CD4-positive, alpha-beta T cell treated with Interleukin-15 for 1 hour (primary cell): ENCODE results near the gene DRC1.
"Not testable (repeated sequence)": the region's sequence is repeated elsewhere in the genome, so short reads cannot be mapped to it uniquely, and the experiment has no call there.

ENCODE experiments used
- DNase-seq: peaks from one replicate; pipeline ENCODE4 v3.0.0-alpha.2; 2020

DRC1 gene

GRCh38 chr2:26401739-26402541, at the start of gene DRC1:
Gene DRC1, plus strand, starts transcription at chr2:26401920. Its CDS starts 70 bp downstream, at chr2:26401990.
- DNase-seq, result peak; percentile 25

- DNase-seq, result no peak
These were observed 48.8 kb upstream of the DRC1 start for GRCh38 chr2:26352892-26353291.

GRCh38 chr2:26354469-26354868, 47.3 kb upstream of the DRC1 start:
- not testable (repeated sequence) for DNase-seq

GRCh38 chr2:26355038-26355995, 46.4 kb upstream of the DRC1 start:
- DNase-seq, result no peak

- no peak for DNase-seq
These were observed 45.6 kb upstream of the DRC1 start for GRCh38 chr2:26356111-26356510.

GRCh38 chr2:26356771-26357170, 44.9 kb upstream of the DRC1 start:
- no peak for DNase-seq

GRCh38 chr2:26359886-26360473, 41.7 kb upstream of the DRC1 start:
- no peak for DNase-seq

GRCh38 chr2:26363323-26363722, 38.4 kb upstream of the DRC1 start:
- no peak for DNase-seq

- no peak for DNase-seq
These were observed 37.8 kb upstream of the DRC1 start for GRCh38 chr2:26363958-26364357.

GRCh38 chr2:26364669-26365068, 37.1 kb upstream of the DRC1 start:
- DNase-seq, result no peak

- DNase-seq, result no peak
These were observed 34.8 kb upstream of the DRC1 start for GRCh38 chr2:26366957-26367356.

GRCh38 chr2:26369664-26370063, 32.1 kb upstream of the DRC1 start:
- DNase-seq, result not testable (repeated sequence)

GRCh38 chr2:26370909-26371308, 30.8 kb upstream of the DRC1 start:
- not testable (repeated sequence) for DNase-seq

- no peak for DNase-seq
These were observed 24.9 kb upstream of the DRC1 start for GRCh38 chr2:26376799-26377198.

- DNase-seq, result no peak
These were observed 21.4 kb upstream of the DRC1 start for GRCh38 chr2:26380281-26380680.

- no peak for DNase-seq
These were observed 19.2 kb upstream of the DRC1 start for GRCh38 chr2:26382564-26382963.

- DNase-seq, result no peak
These were observed 17.5 kb upstream of the DRC1 start for GRCh38 chr2:26384183-26384582.

- no peak for DNase-seq
These were observed 17.1 kb upstream of the DRC1 start for GRCh38 chr2:26384597-26384996.

GRCh38 chr2:26387189-26387588, 14.5 kb upstream of the DRC1 start:
- no peak for DNase-seq

GRCh38 chr2:26394694-26395093, 7.0 kb upstream of the DRC1 start:
- DNase-seq, result no peak

- no peak for DNase-seq
These were observed 6.3 kb upstream of the DRC1 start for GRCh38 chr2:26395394-26395793.

- DNase-seq, result no peak
These were observed 4.9 kb upstream of the DRC1 start for GRCh38 chr2:26396734-26397298.

- no peak for DNase-seq
These were observed 1.8 kb upstream of the DRC1 start for GRCh38 chr2:26399771-26400376.
